Ascending aorta (tissue), 2 donors: ENCODE results near the gene PRPF19. TPM values are rescaled to one million over a fixed set of nuclear protein-coding genes. Genes with fewer than 3 reads are reported as not detected.
A peak's percentile ranks its signal among the peaks of the same experiment; 100 is the strongest.

Experiments used
- DNase-seq, 2 donors: peaks; one replicate each; pipeline ENCODE4 v3.0.0-alpha.2; 2019; ENCODE audit warnings: low spot score in 2 of 2
- H3K27ac ChIP-seq, 2 donors: fragments of 200-600 bp; sonication (generic); one replicate each; pipeline ENCODE4 v1.5.1; 2016 to 2017; ENCODE audit warnings: mild to moderate bottlenecking in 1 of 2
- H3K27me3 ChIP-seq: fragments of 200-600 bp; sonication (generic); one replicate; pipeline ENCODE4 v1.5.1; 2017
- H3K36me3 ChIP-seq, 2 donors: fragments of 200-600 bp; sonication (generic); one replicate each; pipeline ENCODE4 v1.5.1; 2016
- H3K4me1 ChIP-seq, 2 donors: fragments of 200-600 bp; sonication (generic); one replicate each; pipeline ENCODE4 v1.5.1; 2016 to 2017; ENCODE audit warnings: mild to moderate bottlenecking in 1 of 2
- H3K4me3 ChIP-seq, 2 donors: fragments of 200-600 bp; sonication (generic); one replicate each; pipeline ENCODE4 v1.5.1; 2016 to 2017; ENCODE audit warnings: mild to moderate bottlenecking in 1 of 2
- H3K9me3 ChIP-seq, 2 donors: fragments of 200-600 bp; sonication (generic); one replicate each; pipeline ENCODE4 v1.5.1; 2016
- CTCF ChIP-seq, 3 experiments: fragments of 200-600 bp in 2 of 3; fragments of 450-650 bp in 1 of 3; sonication (generic) in 2 of 3; IDR thresholded peaks; one replicate each; pipeline ENCODE4 v1.5.1; 2016 to 2019; ENCODE audit warnings: antibody characterized with exemption in 3 of 3, mild to moderate bottlenecking in 1 of 3, moderate library complexity in 1 of 3
- intact Hi-C: fragments of 100-400 bp; cut with DNase I; formaldehyde crosslinking; loops from one replicate; pipeline ENCODE4 v1.15.1; 2023
- total RNA-seq: library from RNA; depleted of rRNA; stranded (reverse); fragments of >200 nt; gene quantifications from one replicate; pipeline ENCODE4 v1.1.0, GENCODE V29; 2016

Gene PRPF19
- total RNA-seq, 1 donor from 2014 or later: 61.6 TPM

- no peak for TF ChIP-seq CTCF (IDR thresholded peaks at IDR 0.05)
- Histone ChIP-seq H3K36me3 (no peaks in the 10 kb centered on the region), H3K27ac (peak within 1 kb of the TSS; percentile 78 to 82), H3K4me1 (peaks cover 5 to 6% of the 10 kb centered on the region in 2 donors), H3K27me3 (no peaks in the 10 kb centered on the region), H3K4me3 (peak within 1 kb of the TSS; percentile 56 to 78), H3K9me3 (no peaks in the 10 kb centered on the region)
- intact Hi-C loops: loop anchor here (5.0 kb wide), 1 partner anchor 35 kb away; no protein-coding TSS in a partner anchor
- peak; percentile 76 to 84 for DNase-seq
These were observed 45.7 kb upstream of the PRPF19 start, which contains the start of gene SLC15A3 for GRCh38 chr11:60951904-60952741. Gene SLC15A3, minus strand, starts transcription at chr11:60952176. Its CDS starts 625 bp downstream, at chr11:60951551.

GRCh38 chr11:60951606-60951903 is 45.2 kb upstream of the PRPF19 start:
- H3K9me3 ChIP-seq: no peaks in the 10 kb centered on the region
- no peaks in the 10 kb centered on the region for H3K27me3 ChIP-seq
- peak overlapping the region; percentile 56 to 78 for H3K4me3 ChIP-seq
- intact Hi-C loops: loop anchor here (5.0 kb wide), 1 partner anchor 34 kb away; no protein-coding TSS in a partner anchor
- no peaks in the 10 kb centered on the region for H3K36me3 ChIP-seq
- peak overlapping the region; percentile 78 to 82 for H3K27ac ChIP-seq
- no peak for DNase-seq
- H3K4me1 ChIP-seq: peaks cover 5 to 6% of the 10 kb centered on the region in 2 donors
- TF ChIP-seq CTCF (IDR thresholded peaks at IDR 0.05): no peak

DNA sequence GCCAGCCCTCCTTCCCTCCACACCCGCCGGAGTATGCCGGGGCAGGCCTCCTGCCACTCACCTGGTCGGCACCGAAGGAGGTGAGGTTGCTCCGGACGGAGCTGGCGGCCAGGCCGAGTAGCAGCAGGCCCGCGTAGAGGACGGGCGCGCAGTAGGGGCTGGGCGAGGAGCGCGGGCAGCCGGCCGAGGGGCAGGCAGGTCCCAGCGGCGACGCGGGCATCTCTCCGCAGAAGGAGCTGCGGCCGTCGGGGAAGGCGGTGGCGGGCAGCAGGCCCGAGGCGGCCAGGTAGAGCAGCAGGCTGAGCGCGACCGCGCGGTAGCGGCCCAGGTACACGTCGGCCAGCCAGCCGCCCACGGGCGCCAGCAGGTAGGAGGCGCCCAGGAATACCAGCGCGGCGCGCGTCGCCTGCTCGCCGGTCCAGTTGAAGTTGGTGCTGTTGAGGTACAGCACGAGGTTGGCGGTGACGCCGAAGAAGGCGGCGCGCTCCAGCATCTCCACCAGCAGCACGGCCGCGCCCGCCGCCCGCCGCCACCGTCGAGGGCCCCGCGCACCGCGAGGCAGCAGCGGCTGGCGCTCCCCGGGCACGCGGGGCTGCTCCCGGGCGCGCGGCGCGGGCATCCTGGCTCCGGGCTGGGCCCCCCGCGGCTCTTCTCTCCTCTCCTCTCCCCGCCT is 44.7 kb upstream of the PRPF19 start:
- Histone ChIP-seq H3K4me1 (peaks cover 5 to 6% of the 10 kb centered on the region in 2 donors), H3K4me3 (peak overlapping the region; percentile 56 to 78), H3K27ac (peak overlapping the region; percentile 78 to 82), H3K27me3 (no peaks in the 10 kb centered on the region), H3K9me3 (no peaks in the 10 kb centered on the region), H3K36me3 (peaks cover 0 to 4% of the 10 kb centered on the region in 2 donors)
- TF ChIP-seq CTCF (IDR thresholded peaks at IDR 0.05): no peak
- intact Hi-C loops: loop anchor here (5.0 kb wide), 1 partner anchor 34 kb away; no protein-coding TSS in a partner anchor
- no peak for DNase-seq

GRCh38 chr11:60950024-60950423 is 43.6 kb upstream of the PRPF19 start:
- DNase-seq: no peak
- Histone ChIP-seq H3K9me3 (no peaks in the 10 kb centered on the region), H3K36me3 (peaks cover 0 to 12% of the 10 kb centered on the region in 2 donors), H3K4me1 (peaks cover 5 to 6% of the 10 kb centered on the region in 2 donors), H3K27me3 (no peaks in the 10 kb centered on the region), H3K4me3 (peak overlapping the region in 1 of 2 donors; percentile 78), H3K27ac (no peak overlapping the region)
- intact Hi-C loops: loop anchor here (5.0 kb wide), 1 partner anchor 33 kb away; no protein-coding TSS in a partner anchor
- no peak for TF ChIP-seq CTCF (IDR thresholded peaks at IDR 0.05)

DNA sequence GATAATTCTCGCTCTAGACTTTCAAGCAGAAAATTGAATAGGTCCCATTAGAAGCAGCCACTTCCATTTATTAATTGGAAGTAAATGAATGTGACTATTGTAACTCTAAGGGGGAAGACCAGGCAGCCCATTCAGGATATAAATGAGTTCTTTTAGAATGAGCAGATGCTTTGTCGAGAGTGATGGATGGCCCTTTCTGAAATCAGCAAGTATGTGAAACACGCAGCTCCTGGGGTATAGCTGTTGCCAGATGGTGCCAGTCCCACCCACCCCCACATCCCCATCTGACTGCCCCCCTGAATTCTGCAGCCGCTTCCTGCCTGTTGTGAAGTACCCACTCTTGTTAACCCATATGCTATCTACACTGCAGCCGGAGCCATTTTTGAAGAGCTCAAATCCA is 41.9 kb upstream of the PRPF19 start:
- Histone ChIP-seq H3K27me3 (no peaks in the 10 kb centered on the region), H3K36me3 (peaks cover 6 to 25% of the 10 kb centered on the region in 2 donors), H3K27ac (no peak overlapping the region), H3K4me1 (peaks cover 5 to 6% of the 10 kb centered on the region in 2 donors), H3K4me3 (no peak overlapping the region), H3K9me3 (no peaks in the 10 kb centered on the region)
- no peak for TF ChIP-seq CTCF (IDR thresholded peaks at IDR 0.05)
- intact Hi-C loops: no loop called here
- DNase-seq: no peak
